ENCODE results near the gene PTPMT1. TPM values are rescaled to one million over a fixed set of nuclear protein-coding genes. Genes with fewer than 3 reads are reported as not detected.

The PTPMT1 gene
- total RNA-seq, 1 donor from 2014 or later: 27.1 TPM

- ChIA-PET POLR2A (interaction anchor here (1.4 kb wide), 1 partner anchor 114 kb away, joined by 10 read pairs; no protein-coding TSS in a partner anchor), CTCF (no interaction called here)
- no peak for TF ChIP-seq CTCF (IDR thresholded peaks at IDR 0.05)
- DNase-seq (no peak), ATAC-seq (ENCODE audit: low read depth) (no peak)
- Mint-ChIP-seq H3K27ac (no peak overlapping the region), H3K4me1 (peaks cover 17% of the 10 kb centered on the region), H3K36me3 (ENCODE audit: low read depth) (peaks cover 51% of the 10 kb centered on the region), H3K4me3 (no peak overlapping the region), H3K27me3 (no peaks in the 10 kb centered on the region), H3K9me3 (no peaks in the 10 kb centered on the region)
- intact Hi-C loops (cut with micrococcal nuclease): no loop called here
Measured at GRCh38 chr11:47583844-47584243, 18.4 kb downstream of the PTPMT1 start.

- H3K36me3 Mint-ChIP-seq (ENCODE audit: low read depth): peaks cover 39% of the 10 kb centered on the region
- intact Hi-C loops (cut with micrococcal nuclease): no loop called here
Measured at GRCh38 chr11:47586098-47586855, 20.9 kb downstream of the PTPMT1 start, which contains the start of gene FAM180B. FAM180B (plus strand) TSS chr11:47586678; CDS start chr11:47586769, 91 bp downstream.

GRCh38 chr11:47587039-47587716, 21.8 kb downstream of the PTPMT1 start:
- no peaks in the 10 kb centered on the region for H3K27me3 Mint-ChIP-seq
- no peaks in the 10 kb centered on the region for H3K9me3 Mint-ChIP-seq
- ChIA-PET POLR2A (no interaction called here), CTCF (no interaction called here)
- H3K36me3 Mint-ChIP-seq (ENCODE audit: low read depth): peaks cover 30% of the 10 kb centered on the region
- peaks cover 3% of the 10 kb centered on the region for H3K4me1 Mint-ChIP-seq
- H3K27ac Mint-ChIP-seq: no peak overlapping the region
- intact Hi-C loops (cut with micrococcal nuclease): no loop called here
- DNase-seq (no peak), ATAC-seq (ENCODE audit: low read depth) (no peak)
- TF ChIP-seq CTCF (IDR thresholded peaks at IDR 0.05): no peak
- H3K4me3 Mint-ChIP-seq: no peak overlapping the region

More at GRCh38 chr11:47586098-47586855, 20.9 kb downstream of the PTPMT1 start, which contains the start of gene FAM180B:
- no peak for ATAC-seq (ENCODE audit: low read depth)
- no peaks in the 10 kb centered on the region for H3K4me1 Mint-ChIP-seq
- ChIA-PET CTCF (no interaction called here), POLR2A (interaction anchor here (0.5 kb wide), 1 partner anchor 610 kb away, joined by 4 read pairs; no protein-coding TSS in a partner anchor)
- DNase-seq: no peak
- H3K9me3 Mint-ChIP-seq: no peaks in the 10 kb centered on the region
- no peak for TF ChIP-seq CTCF (IDR thresholded peaks at IDR 0.05)
- H3K4me3 Mint-ChIP-seq: no peak within 1 kb of the TSS
- no peaks in the 10 kb centered on the region for H3K27me3 Mint-ChIP-seq
- H3K27ac Mint-ChIP-seq: no peak within 1 kb of the TSS

GRCh38 chr11:47587723-47588326, 22.4 kb downstream of the PTPMT1 start:
- H3K27ac Mint-ChIP-seq: no peak overlapping the region
- H3K36me3 Mint-ChIP-seq (ENCODE audit: low read depth): peaks cover 24% of the 10 kb centered on the region
- H3K4me1 Mint-ChIP-seq: peaks cover 6% of the 10 kb centered on the region
- peaks cover 6% of the 10 kb centered on the region for H3K27me3 Mint-ChIP-seq
- intact Hi-C loops (cut with micrococcal nuclease): no loop called here
- H3K9me3 Mint-ChIP-seq: no peaks in the 10 kb centered on the region
- DNase-seq: no peak
- no peak for ATAC-seq (ENCODE audit: low read depth)
- ChIA-PET CTCF (no interaction called here), POLR2A (no interaction called here)
- TF ChIP-seq CTCF (IDR thresholded peaks at IDR 0.05): no peak
- no peak overlapping the region for H3K4me3 Mint-ChIP-seq

GRCh38 chr11:47589118-47589517, 23.7 kb downstream of the PTPMT1 start:
- Mint-ChIP-seq H3K36me3 (ENCODE audit: low read depth) (peaks cover 11% of the 10 kb centered on the region), H3K9me3 (no peaks in the 10 kb centered on the region), H3K4me1 (peaks cover 15% of the 10 kb centered on the region), H3K27me3 (peaks cover 16% of the 10 kb centered on the region), H3K4me3 (no peak overlapping the region), H3K27ac (no peak overlapping the region)
- no peak for TF ChIP-seq CTCF (IDR thresholded peaks at IDR 0.05)
- intact Hi-C loops (cut with micrococcal nuclease): no loop called here
- ATAC-seq (ENCODE audit: low read depth) (no peak), DNase-seq (no peak)
- ChIA-PET POLR2A (no interaction called here), CTCF (no interaction called here)

Measured in activated B cell treated with CpG ODN at 0.5 μM for 24 hours (primary cell).